Measurements from ENCODE around the gene UBL3.

- TF ChIP-seq CTCF (IDR thresholded peaks at IDR 0.05; ENCODE audit: low read depth, low read length): no peak
- TF ChIP-seq MAX (IDR thresholded peaks at IDR 0.05; ENCODE audit: low read depth, low read length): no peak
- TF ChIP-seq POLR2A (IDR thresholded peaks at IDR 0.05; ENCODE audit: extremely low read depth, insufficient read length): no peak
- TF ChIP-seq MYC (IDR thresholded peaks at IDR 0.05; ENCODE audit: low read depth, low read length): no peak
Observed at GRCh38 chr13:29791508-29791907, 58.9 kb downstream of the UBL3 start.
